Breast epithelium (tissue), 4 donors: ENCODE results near the gene PIRT. TPM values are rescaled to one million over a fixed set of nuclear protein-coding genes. Genes with fewer than 3 reads are reported as not detected.

Experiments used
- DNase-seq, 2 donors: peaks; one replicate each; pipeline ENCODE4 v3.0.0-alpha.2; 2019; ENCODE audit warnings: low spot score in 2 of 2
- H3K27ac ChIP-seq, 2 donors: fragments of 200-600 bp; sonication (generic) in 1 of 2; one replicate each; pipeline ENCODE4 v1.5.1; 2016 to 2019; ENCODE audit warnings: mild to moderate bottlenecking in 1 of 2
- H3K27me3 ChIP-seq, 2 donors: fragments of 200-600 bp; sonication (generic) in 1 of 2; one replicate each; pipeline versions ENCODE4 v1.5.1 to v1.6.0; 2017 to 2019; ENCODE audit warnings: control low read depth in 1 of 2, mild to moderate bottlenecking in 1 of 2
- H3K36me3 ChIP-seq: fragments of 200-600 bp; one replicate; pipeline ENCODE4 v1.5.1; 2019
- H3K4me1 ChIP-seq, 2 donors: fragments of 200-600 bp; sonication (generic); one replicate each; pipeline ENCODE4 v1.5.1; 2016 to 2019; ENCODE audit warnings: control low read depth in 1 of 2
- H3K4me3 ChIP-seq, 3 donors: fragments of 200-600 bp; sonication (generic); 1 replicate in 2 of 3; 2 replicates in 1 of 3; pipeline ENCODE4 v1.5.1; 2016 to 2019; ENCODE audit warnings: mild to moderate bottlenecking in 3 of 3, moderate library complexity in 2 of 3
- H3K9me3 ChIP-seq, 2 donors: fragments of 200-600 bp; sonication (generic) in 1 of 2; one replicate each; pipeline ENCODE4 v1.5.1; 2016 to 2019; ENCODE audit warnings: control low read depth in 1 of 2
- POLR2A ChIP-seq: fragments of 450-650 bp; IDR thresholded peaks from one replicate; pipeline ENCODE4 v1.6.1; 2016; ENCODE audit warnings: antibody characterized with exemption, mild to moderate bottlenecking, moderate library complexity
- POLR2AphosphoS5 ChIP-seq, 3 donors: sonication (generic); formaldehyde crosslinking; IDR thresholded peaks; one replicate each; pipeline ENCODE4 v1.6.1; 2017; ENCODE audit warnings: antibody characterized with exemption in 3 of 3
- intact Hi-C: fragments of 100-400 bp; cut with DNase I; formaldehyde crosslinking; loops from one replicate; pipeline ENCODE4 v1.15.1; 2023; ENCODE audit warnings: low total_unique reads
- total RNA-seq, 3 donors: library from RNA; depleted of rRNA; stranded (reverse); fragments of >200 nt; gene quantifications; one replicate each; pipeline ENCODE4 v1.1.0, GENCODE V29; 2016
- TF ChIP-seq, protein P1 (sequence below), 3 donors: fragments of 450-650 bp; IDR thresholded peaks; one replicate each; pipeline ENCODE4 v1.5.1; 2016 to 2017; ENCODE audit warnings: antibody characterized with exemption in 3 of 3, mild to moderate bottlenecking in 3 of 3, moderate library complexity in 3 of 3

PIRT gene
- total RNA-seq, 3 donors from 2014 or later, result under 0.01 TPM; not detected in 2

DNA sequence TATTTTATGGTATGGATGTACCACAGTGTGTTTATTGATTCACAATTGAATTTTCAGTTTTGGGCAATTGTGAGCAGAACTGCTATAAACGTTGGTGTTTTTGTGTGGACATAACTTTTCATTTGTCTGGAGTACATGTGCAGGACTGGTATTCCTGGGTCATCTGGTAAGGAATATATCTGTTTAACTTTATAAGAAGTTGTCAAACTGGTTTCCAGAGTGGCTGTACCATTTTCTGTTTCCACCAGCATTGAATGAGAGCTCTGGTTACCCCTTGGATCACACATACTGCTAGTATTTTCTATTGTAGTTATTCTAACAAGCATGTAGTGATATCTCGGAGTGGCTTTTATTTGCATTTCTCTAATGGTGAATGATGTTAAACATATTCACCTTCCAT lies 58.3 kb downstream of the PIRT start:
- TF ChIP-seq POLR2AphosphoS5 (IDR thresholded peaks at IDR 0.05), result no peak
- TF ChIP-seq POLR2A, result no peak
- TF ChIP-seq, protein P1, sequence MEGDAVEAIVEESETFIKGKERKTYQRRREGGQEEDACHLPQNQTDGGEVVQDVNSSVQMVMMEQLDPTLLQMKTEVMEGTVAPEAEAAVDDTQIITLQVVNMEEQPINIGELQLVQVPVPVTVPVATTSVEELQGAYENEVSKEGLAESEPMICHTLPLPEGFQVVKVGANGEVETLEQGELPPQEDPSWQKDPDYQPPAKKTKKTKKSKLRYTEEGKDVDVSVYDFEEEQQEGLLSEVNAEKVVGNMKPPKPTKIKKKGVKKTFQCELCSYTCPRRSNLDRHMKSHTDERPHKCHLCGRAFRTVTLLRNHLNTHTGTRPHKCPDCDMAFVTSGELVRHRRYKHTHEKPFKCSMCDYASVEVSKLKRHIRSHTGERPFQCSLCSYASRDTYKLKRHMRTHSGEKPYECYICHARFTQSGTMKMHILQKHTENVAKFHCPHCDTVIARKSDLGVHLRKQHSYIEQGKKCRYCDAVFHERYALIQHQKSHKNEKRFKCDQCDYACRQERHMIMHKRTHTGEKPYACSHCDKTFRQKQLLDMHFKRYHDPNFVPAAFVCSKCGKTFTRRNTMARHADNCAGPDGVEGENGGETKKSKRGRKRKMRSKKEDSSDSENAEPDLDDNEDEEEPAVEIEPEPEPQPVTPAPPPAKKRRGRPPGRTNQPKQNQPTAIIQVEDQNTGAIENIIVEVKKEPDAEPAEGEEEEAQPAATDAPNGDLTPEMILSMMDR (IDR thresholded peaks at IDR 0.05), result no peak
- DNase-seq, result no peak
- peaks cover 0 to 4% of the 10 kb centered on the region in 2 donors for H3K9me3 ChIP-seq
- intact Hi-C loops, result no loop called here
- H3K36me3 ChIP-seq, result no peaks in the 10 kb centered on the region
- no peaks in the 10 kb centered on the region for H3K27me3 ChIP-seq
- no peaks in the 10 kb centered on the region for H3K4me1 ChIP-seq
- H3K27ac ChIP-seq, result no peak overlapping the region
- H3K4me3 ChIP-seq, result no peak overlapping the region

DNA sequence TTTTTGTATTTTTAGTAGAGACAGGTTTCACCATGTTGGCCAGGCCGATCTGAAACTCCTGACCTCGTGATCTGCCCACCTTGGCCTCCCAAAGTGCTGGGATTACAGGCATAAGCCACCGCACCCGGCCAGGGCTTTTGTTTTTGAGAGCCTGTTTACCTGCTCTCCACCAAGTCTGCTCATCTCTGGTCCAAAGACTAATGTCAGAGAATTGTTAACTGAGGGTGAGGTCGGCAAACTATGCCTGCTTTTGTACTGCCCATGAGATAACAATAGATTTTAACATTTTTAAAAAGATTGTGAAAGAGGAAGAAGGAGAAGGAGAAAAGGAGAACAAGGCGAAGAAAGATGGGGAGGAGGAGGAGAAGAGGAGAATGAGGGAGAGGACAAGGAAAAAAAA lies 60.0 kb downstream of the PIRT start:
- H3K9me3 ChIP-seq, result peaks cover 0 to 3% of the 10 kb centered on the region in 2 donors
- H3K27ac ChIP-seq, result no peak overlapping the region
- TF ChIP-seq POLR2AphosphoS5 (IDR thresholded peaks at IDR 0.05) (no peak), POLR2A (no peak)
- TF ChIP-seq, protein P1 (IDR thresholded peaks at IDR 0.05), result no peak
- no peaks in the 10 kb centered on the region for H3K27me3 ChIP-seq
- no peak for DNase-seq
- intact Hi-C loops, result no loop called here
- no peaks in the 10 kb centered on the region for H3K4me1 ChIP-seq
- H3K4me3 ChIP-seq, result no peak overlapping the region
- H3K36me3 ChIP-seq, result no peaks in the 10 kb centered on the region

DNA sequence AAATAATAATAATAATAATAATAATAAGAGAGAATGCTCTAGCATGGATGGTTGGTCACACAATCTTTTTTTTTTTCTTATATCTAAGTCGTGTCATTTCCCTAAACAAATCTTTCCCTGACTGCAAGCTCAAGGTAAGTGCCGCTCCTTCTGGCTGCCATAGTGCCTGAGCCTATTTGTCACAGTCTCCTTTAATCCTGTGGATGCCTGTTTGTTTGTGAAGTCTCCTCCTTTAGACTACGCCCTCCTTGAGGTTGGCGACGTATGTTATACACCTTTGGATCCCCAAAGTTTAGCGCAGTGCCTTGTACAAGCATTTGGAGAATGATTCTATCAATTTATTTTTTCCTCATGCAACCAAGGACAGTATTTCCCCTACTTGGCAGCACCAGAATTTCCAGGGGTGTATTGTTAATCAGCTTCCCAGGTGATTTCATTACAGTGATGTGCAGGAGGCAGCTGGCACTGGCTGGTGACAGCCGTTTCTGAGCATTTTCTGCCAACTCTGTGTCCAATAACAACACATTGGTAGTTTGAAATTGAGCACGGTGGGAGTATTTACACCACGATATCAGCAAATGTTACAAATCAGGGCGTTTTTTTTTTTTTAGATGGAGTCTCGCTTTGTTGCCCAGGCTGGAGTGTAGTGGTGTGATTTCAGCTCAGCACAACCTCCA lies 60.6 kb downstream of the PIRT start:
- intact Hi-C loops, result no loop called here
- no peaks in the 10 kb centered on the region for H3K36me3 ChIP-seq
- no peak overlapping the region for H3K27ac ChIP-seq
- H3K4me1 ChIP-seq, result no peaks in the 10 kb centered on the region
- H3K4me3 ChIP-seq, result no peak overlapping the region
- TF ChIP-seq POLR2AphosphoS5 (IDR thresholded peaks at IDR 0.05), result no peak
- TF ChIP-seq, protein P1 (IDR thresholded peaks at IDR 0.05), result no peak
- TF ChIP-seq POLR2A, result no peak
- no peaks in the 10 kb centered on the region for H3K27me3 ChIP-seq
- peaks cover 3 to 4% of the 10 kb centered on the region in 2 donors for H3K9me3 ChIP-seq
- DNase-seq, result no peak

DNA sequence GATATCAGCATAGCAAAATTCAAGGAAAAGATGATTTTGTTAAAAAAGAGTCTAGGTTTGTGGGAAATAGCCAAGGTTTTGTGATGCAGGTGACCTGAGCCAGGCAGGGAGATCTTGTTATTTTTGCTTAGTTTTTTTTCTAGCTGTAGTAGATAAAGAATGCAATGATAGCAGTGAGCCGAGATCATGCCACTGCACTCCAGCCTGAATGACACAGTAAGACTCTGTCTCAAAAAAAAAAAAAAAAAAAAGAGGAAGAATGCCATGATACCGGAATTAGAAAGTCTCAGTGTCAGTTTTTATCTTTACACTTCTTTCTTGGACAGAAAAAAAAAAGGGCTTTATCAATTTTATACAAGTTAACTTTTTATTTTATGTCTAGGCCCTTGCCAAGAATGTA lies 61.5 kb downstream of the PIRT start:
- Histone ChIP-seq H3K27ac (no peak overlapping the region), H3K4me1 (no peaks in the 10 kb centered on the region), H3K4me3 (no peak overlapping the region), H3K9me3 (peaks cover 7 to 8% of the 10 kb centered on the region in 2 donors), H3K36me3 (no peaks in the 10 kb centered on the region), H3K27me3 (no peaks in the 10 kb centered on the region)
- no peak for DNase-seq
- intact Hi-C loops, result no loop called here
- TF ChIP-seq POLR2AphosphoS5 (IDR thresholded peaks at IDR 0.05), result no peak
- TF ChIP-seq POLR2A, result no peak
- TF ChIP-seq, protein P1 (IDR thresholded peaks at IDR 0.05), result no peak

DNA sequence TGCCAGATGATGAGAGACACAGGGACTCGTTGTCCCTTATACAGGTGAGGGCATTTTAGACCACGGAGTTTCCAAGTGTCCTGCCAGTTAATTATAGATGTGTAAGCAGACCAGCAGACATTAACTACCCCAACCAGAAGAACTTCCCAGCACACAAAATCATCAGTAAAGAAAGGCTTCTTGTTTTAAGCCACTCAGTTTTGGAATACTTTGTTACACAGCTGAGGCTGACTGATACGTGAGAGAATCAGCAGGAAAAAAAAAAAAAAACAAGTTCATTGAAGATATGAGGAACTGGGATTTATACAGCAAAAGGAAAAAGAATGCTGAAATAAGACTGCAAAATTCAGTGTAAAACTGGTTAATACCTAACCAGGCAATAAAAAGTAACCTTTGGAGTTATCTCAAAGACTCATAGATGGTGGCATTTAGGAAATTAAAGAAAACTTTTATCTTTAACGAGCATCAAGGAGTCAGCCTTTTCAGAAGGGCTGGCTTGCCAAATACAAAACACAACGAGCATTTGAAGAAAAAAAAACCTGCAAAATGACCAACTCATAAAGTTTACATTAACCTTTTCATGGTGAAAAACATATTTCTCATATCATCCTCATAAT lies 62.0 kb downstream of the PIRT start:
- intact Hi-C loops, result no loop called here
- H3K27ac ChIP-seq, result no peak overlapping the region
- H3K4me3 ChIP-seq, result no peak overlapping the region
- H3K4me1 ChIP-seq, result no peaks in the 10 kb centered on the region
- H3K9me3 ChIP-seq, result peaks cover 7 to 8% of the 10 kb centered on the region in 2 donors
- H3K36me3 ChIP-seq, result no peaks in the 10 kb centered on the region
- DNase-seq, result no peak
- no peak for TF ChIP-seq POLR2A
- TF ChIP-seq, protein P1 (IDR thresholded peaks at IDR 0.05), result no peak
- TF ChIP-seq POLR2AphosphoS5 (IDR thresholded peaks at IDR 0.05), result no peak
- H3K27me3 ChIP-seq, result no peaks in the 10 kb centered on the region
